HS-5 (cell line): ENCODE data around the gene SCAMP4.

Source experiments
- DNase-seq: peaks from one replicate; pipeline ENCODE4 v3.0.0-alpha.2; 2012; ENCODE audit warnings: low read depth

The SCAMP4 gene

GRCh38 chr19:1912760-1913505, 7.7 kb downstream of the SCAMP4 start:
- no peak for DNase-seq

GRCh38 chr19:1913781-1914577, 8.8 kb downstream of the SCAMP4 start:
- DNase-seq: no peak

DNA sequence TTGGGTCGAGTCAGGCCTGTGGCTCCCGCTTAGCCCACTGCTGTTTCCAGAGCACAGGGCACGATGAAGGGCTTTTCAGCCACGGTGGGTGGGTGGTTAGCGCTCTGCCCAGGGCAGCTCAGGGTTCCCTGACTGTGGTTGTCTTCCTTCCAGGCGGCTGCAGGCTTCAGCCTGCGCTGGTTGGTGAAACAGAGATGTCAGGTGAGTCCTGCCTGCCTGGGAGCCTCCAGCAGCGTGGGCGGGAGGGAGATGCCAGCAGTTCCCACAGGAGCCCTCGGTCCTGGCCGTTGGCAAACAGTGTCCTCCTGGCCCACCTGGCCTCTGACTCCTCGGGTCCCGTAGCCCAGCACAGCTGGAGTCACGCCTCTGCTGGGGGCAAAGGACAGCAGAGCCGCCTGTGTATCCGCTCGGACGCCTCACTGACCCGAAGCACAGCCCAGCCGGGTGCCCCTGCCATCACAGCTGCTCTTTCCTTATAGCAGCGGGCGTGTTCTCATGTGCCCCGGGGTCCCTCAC, 9.7 kb downstream of the SCAMP4 start:
- no peak for DNase-seq

GRCh38 chr19:1917146-1917545, 11.9 kb downstream of the SCAMP4 start:
- no peak for DNase-seq

DNA sequence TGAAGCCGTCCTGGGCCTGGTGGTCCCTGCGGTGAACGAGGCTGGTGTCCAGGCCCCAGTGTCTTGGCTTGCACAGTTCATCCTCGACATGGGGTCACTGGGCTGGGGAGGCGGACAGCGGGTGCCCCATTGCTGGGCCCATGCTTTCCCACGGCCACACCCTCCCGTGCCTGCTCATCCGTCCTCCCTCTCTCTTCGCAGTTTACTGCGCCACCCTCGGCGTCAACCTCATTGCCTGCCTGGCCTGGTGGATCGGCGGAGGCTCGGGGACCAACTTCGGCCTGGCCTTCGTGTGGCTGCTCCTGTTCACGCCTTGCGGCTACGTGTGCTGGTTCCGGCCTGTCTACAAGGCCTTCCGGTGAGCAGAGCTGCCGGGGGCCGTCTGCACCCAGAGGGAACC, 12.7 kb downstream of the SCAMP4 start:
- DNase-seq: no peak

DNA sequence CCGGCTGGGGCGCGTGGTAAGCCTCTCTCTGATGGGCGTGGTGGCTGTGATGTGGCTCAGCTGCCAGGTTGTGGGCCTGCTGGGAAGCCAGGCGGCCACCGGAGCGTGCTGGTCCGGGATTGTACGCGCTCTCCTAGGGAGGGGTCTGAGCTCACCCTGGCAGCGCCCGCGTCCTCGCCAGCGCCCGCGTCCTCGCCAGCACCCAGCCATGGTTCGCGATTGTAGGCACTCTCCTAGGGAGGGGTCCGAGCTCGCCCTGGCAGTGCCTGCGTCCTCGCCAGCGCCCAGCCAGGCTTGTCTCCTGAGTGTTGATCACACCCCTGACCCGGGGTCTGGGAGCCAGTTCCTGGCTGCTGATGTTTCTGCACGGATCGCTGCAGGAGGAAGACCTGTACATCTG, 13.8 kb downstream of the SCAMP4 start:
- DNase-seq: no peak

DNA sequence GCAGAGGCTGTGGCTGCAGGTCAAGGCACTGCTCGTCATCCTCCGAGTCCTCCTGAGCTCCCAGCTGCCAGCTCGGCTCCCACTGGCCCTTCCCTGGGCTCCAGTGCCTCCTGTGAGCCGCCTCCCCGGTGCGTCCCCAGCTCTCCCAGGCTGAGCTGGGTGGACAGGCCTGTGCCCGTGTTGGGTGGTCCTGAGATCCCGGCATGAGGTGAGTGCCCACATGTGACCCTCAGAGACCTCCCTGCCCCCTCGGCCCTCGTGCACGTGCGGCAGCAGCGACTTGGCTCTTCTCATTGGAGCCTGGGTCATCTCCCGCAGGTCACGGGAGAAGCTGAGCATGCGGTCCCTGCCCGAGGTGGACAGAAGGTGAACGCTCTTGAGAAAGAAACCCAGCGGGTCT, 15.4 kb downstream of the SCAMP4 start:
- no peak for DNase-seq

GRCh38 chr19:1921326-1921725, 16.1 kb downstream of the SCAMP4 start:
- no peak for DNase-seq

- no peak for DNase-seq
Measured at GRCh38 chr19:1921825-1922224, 16.6 kb downstream of the SCAMP4 start.

DNA sequence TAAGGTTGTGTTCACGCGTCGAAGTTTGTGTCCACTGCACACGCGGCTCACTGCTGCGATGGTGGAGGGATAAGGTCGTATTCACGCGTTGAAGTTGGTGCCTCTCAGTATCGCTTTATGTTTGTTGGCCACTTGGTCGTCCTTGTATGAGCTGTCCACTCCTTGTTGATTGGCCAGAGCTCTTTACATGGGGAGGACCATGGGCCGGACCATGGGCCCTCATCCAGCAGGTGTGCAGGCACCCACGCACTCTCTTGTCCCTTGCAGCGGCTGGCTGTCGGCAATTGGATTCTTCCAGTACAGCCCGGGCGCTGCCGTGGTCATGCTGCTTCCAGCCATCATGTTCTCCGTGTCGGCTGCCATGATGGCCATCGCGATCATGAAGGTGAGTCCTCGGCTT, 17.6 kb downstream of the SCAMP4 start:
- no peak for DNase-seq

DNA sequence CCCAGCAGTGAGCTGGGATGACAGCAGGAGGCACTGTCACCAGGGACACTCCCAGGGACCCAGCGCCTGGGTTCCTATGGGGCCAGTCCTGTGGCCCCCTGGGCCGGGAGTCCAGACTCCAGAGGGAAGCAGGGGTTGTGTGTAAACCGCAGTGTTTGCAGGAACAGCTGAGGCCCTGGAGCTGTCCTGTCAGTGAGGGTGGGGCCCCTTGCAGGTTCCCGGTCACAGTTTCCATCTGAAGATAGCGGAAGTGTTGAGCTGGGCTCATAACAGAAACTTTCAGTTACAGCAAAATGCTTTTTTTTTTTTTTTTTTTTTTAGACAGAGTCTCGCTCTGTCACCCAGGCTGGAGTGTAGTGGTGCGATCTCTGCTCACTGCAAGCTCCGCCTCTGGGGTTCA, 18.1 kb downstream of the SCAMP4 start:
- no peak for DNase-seq

- DNase-seq: no peak
Measured at GRCh38 chr19:1924320-1924961, 19.2 kb downstream of the SCAMP4 start.

GRCh38 chr19:1925544-1925943, 20.3 kb downstream of the SCAMP4 start:
- no peak for DNase-seq

GRCh38 chr19:1929021-1929742, 24.0 kb downstream of the SCAMP4 start:
- no peak for DNase-seq

DNA sequence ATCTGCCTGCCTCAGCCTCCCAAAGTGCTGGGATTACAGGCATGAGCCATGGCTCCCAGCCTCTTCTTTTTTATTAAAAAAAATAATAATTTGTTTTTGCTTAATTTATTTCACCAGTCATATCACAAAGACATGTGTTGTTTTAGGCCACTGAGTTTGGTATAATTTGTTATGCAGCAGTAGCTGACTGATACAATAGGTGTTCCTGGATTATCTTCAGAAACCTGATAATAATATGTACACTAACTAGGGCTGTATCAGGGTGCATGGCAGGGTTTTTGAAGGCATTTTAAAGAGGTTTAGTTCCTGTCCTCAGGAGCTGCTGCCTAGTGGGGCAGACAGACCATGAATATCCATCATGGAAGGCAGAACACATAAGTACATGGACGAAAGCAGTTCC, 26.2 kb downstream of the SCAMP4 start:
- no peak for DNase-seq

- no peak for DNase-seq
Measured at GRCh38 chr19:1932395-1932794, 27.2 kb downstream of the SCAMP4 start.

- no peak for DNase-seq
Measured at GRCh38 chr19:1933244-1933643, 28.0 kb downstream of the SCAMP4 start.

GRCh38 chr19:1933942-1934341, 28.7 kb downstream of the SCAMP4 start:
- DNase-seq: no peak

DNA sequence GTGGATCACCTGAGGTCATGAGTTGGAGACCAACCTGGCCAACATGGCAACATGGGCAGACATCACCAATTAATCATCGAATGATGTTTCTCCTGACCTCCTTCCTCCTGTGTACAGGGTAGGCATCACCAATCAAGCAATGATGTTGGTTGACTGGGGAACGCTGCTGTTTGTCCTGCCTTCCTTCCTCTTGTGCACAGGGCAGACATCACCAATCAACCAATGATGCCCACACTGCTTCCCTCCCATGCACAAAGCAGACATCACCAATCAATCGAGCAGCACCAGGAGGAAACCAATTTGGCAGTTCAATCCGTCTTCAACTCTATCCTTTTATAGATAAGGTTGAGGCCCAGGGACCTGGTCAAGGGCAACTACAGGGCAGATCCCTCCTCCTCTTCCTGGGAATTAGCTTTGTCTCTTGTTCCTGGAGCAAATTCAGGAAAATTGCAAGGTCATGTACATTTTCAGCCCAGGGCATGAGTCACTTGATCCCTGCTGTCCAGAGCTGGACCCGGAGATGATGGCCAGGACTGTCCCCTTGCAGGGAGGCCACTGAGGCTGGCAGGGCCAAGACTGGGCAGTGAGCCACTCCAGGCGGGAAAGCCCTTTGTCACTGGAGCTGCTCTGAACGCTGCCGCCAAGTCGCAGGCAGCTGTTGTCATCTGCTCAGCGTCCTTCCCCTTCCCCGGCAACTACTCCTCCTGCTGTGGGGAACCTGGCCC, 30.4 kb downstream of the SCAMP4 start:
- DNase-seq: no peak

DNA sequence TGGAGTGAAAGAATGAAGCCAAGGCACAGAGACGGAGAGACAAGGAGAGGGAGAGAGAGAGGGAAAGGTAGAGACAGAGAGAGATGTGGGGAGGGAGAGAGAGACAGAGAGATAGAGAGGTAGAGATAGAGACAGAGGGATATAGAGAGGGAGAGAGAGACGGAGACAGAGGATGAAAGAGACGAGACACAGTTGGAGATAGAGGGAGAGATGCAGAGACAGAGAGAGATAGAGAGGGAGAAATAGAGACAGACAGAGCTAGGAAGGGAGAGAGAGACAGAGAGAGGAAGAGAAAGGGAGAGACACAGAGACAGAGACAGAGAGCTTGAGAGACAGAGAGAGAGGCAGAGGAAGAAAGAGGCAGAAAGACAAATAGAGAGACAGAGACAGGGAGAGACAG, 31.2 kb downstream of the SCAMP4 start:
- no peak for DNase-seq

- no peak for DNase-seq
Measured at GRCh38 chr19:1936916-1937610, 31.9 kb downstream of the SCAMP4 start.
